OCI-LY1 (cell line): ENCODE results near the gene ADA.
"Not testable (repeated sequence)": the region's sequence is repeated elsewhere in the genome, so short reads cannot be mapped to it uniquely, and the experiment has no call there.

Experiments used
- H2AFZ ChIP-seq: fragments of 200-600 bp; sonication (generic), shearing (Covaris generic); 2 replicates; pipeline ENCODE4 v1.6.0; 2014; ENCODE audit warnings: antibody characterized with exemption, mild to moderate bottlenecking, low read length
- H3F3A ChIP-seq: fragments of 200-600 bp; sonication (generic), shearing (Covaris generic); 2 replicates; pipeline ENCODE4 v1.6.0; 2014; ENCODE audit warnings: mild to moderate bottlenecking, antibody characterized with exemption, low read length, moderate library complexity; ENCODE audit not compliant: insufficient read depth
- H3K27ac ChIP-seq: fragments of 200-600 bp; sonication (generic); 2 replicates; pipeline ENCODE4 v1.5.1; 2014; ENCODE audit warnings: low read length, mixed run types, mild to moderate bottlenecking, low read depth; ENCODE audit not compliant: poor library complexity, severe bottlenecking
- H3K27me3 ChIP-seq: fragments of 200-600 bp; sonication (generic); 2 replicates; pipeline ENCODE4 v1.6.0; 2014; ENCODE audit warnings: antibody characterized with exemption, mild to moderate bottlenecking, low read length, moderate library complexity; ENCODE audit not compliant: insufficient read depth
- H3K36me3 ChIP-seq: fragments of 200-600 bp; sonication (generic); 2 replicates; pipeline ENCODE4 v1.6.1; 2014; ENCODE audit warnings: mild to moderate bottlenecking, antibody characterized with exemption, low read length, moderate library complexity, mixed read lengths; ENCODE audit not compliant: insufficient read depth
- H3K4me1 ChIP-seq: fragments of 200-600 bp; sonication (generic); 2 replicates; pipeline ENCODE4 v1.5.1; 2014; ENCODE audit warnings: mild to moderate bottlenecking, low read length, moderate library complexity; ENCODE audit not compliant: insufficient read depth, severe bottlenecking
- H3K4me2 ChIP-seq: fragments of 200-600 bp; sonication (generic), shearing (Covaris generic); 2 replicates; pipeline ENCODE4 v1.6.1; 2014; ENCODE audit warnings: low read length
- H3K4me3 ChIP-seq: fragments of 200-600 bp; sonication (generic); 2 replicates; pipeline ENCODE4 v1.5.1; 2014; ENCODE audit warnings: low read length, low read depth, mild to moderate bottlenecking, mixed read lengths; ENCODE audit not compliant: poor library complexity, severe bottlenecking
- H3K79me2 ChIP-seq: fragments of 200-600 bp; shearing (Covaris generic); 2 replicates; pipeline ENCODE4 v1.6.1; 2016; ENCODE audit warnings: mixed run types, low read length, mixed read lengths; ENCODE audit not compliant: insufficient read depth
- H3K9ac ChIP-seq: fragments of 200-600 bp; sonication (generic), shearing (Covaris generic); 2 replicates; pipeline ENCODE4 v1.6.1; 2014; ENCODE audit warnings: mild to moderate bottlenecking, low read length, mixed read lengths
- H3K9me2 ChIP-seq: fragments of 200-600 bp; sonication (generic), shearing (Covaris generic); 2 replicates; pipeline ENCODE4 v1.6.1; 2014; ENCODE audit warnings: low read depth, mild to moderate bottlenecking, low read length, mixed read lengths
- H3K9me3 ChIP-seq: fragments of 200-600 bp; shearing (Covaris generic); 2 replicates; pipeline ENCODE4 v1.6.1; 2014; ENCODE audit warnings: low read length, mixed read lengths
- H4K20me1 ChIP-seq: fragments of 200-600 bp; sonication (generic), shearing (Covaris generic); 2 replicates; pipeline ENCODE4 v1.6.0; 2016; ENCODE audit warnings: mild to moderate bottlenecking, low read length; ENCODE audit not compliant: insufficient read depth
- CTCF ChIP-seq: fragments of 200-600 bp; sonication (generic), shearing (Covaris generic); IDR thresholded peaks from 2 replicates; pipeline ENCODE4 v1.5.1; 2017; ENCODE audit warnings: mild to moderate bottlenecking, antibody characterized with exemption, low read length, moderate library complexity, mixed read lengths
- EZH2 ChIP-seq: fragments of 200-600 bp; sonication (generic), shearing (Covaris generic); IDR thresholded peaks from 2 replicates; pipeline ENCODE4 v1.8.0; 2017; ENCODE audit warnings: borderline replicate concordance, mixed run types, mild to moderate bottlenecking, antibody characterized with exemption, low read length, moderate library complexity, mixed read lengths

The ADA gene

GRCh38 chr20:44678242-44678641 lies 26.7 kb upstream of the ADA start:
- Histone ChIP-seq H3K4me2 (no peak overlapping the region), H3K9me3 (no peaks in the 10 kb centered on the region), H3K9me2 (no peaks in the 10 kb centered on the region), H3F3A (no peaks in the 10 kb centered on the region), H3K9ac (no peak overlapping the region), H3K4me3 (no peak overlapping the region), H3K4me1 (no peaks in the 10 kb centered on the region), H2AFZ (no peak overlapping the region), H3K36me3 (no peaks in the 10 kb centered on the region), H3K27me3 (no peaks in the 10 kb centered on the region), H4K20me1 (no peaks in the 10 kb centered on the region), H3K79me2 (no peaks in the 10 kb centered on the region), H3K27ac (no peak overlapping the region)
- no peak for TF ChIP-seq EZH2
- TF ChIP-seq CTCF: no peak

- not testable (repeated sequence) for H3K9me3 ChIP-seq, H3K9me2 ChIP-seq, H3F3A ChIP-seq, H3K79me2 ChIP-seq, H3K27ac ChIP-seq, H3K27me3 ChIP-seq, H2AFZ ChIP-seq, H4K20me1 ChIP-seq, H3K9ac ChIP-seq, H3K4me3 ChIP-seq, H3K36me3 ChIP-seq
- peaks cover 13% of the 10 kb centered on the region for H3K4me1 ChIP-seq
- H3K4me2 ChIP-seq: peak overlapping the region; percentile 30; the same call in 1 of the 2 replicates
Measured at GRCh38 chr20:44672318-44672902, 20.9 kb upstream of the ADA start.

- not testable (repeated sequence) for H3K9ac ChIP-seq
- H3K4me2 ChIP-seq: peak overlapping the region; percentile 47; the same call in 1 of the 2 replicates
Measured at GRCh38 chr20:44671541-44671940, 20.0 kb upstream of the ADA start.

GRCh38 chr20:44670851-44671250 lies 19.4 kb upstream of the ADA start:
- not testable (repeated sequence) for H3K4me2 ChIP-seq, H3K36me3 ChIP-seq, H3F3A ChIP-seq, H3K9me3 ChIP-seq, H3K4me3 ChIP-seq, H3K27me3 ChIP-seq, H3K9me2 ChIP-seq, H4K20me1 ChIP-seq, H3K9ac ChIP-seq, H2AFZ ChIP-seq, H3K27ac ChIP-seq, H3K79me2 ChIP-seq
- H3K4me1 ChIP-seq: peaks cover 13% of the 10 kb centered on the region

More at GRCh38 chr20:44671541-44671940, 20.0 kb upstream of the ADA start:
- H4K20me1 ChIP-seq, H3K9me2 ChIP-seq, H3K27me3 ChIP-seq, H3K27ac ChIP-seq, H3K79me2 ChIP-seq, H3K4me3 ChIP-seq, H2AFZ ChIP-seq, H3K36me3 ChIP-seq, H3K9me3 ChIP-seq, H3F3A ChIP-seq: not testable (repeated sequence)
- peaks cover 13% of the 10 kb centered on the region for H3K4me1 ChIP-seq

GRCh38 chr20:44666066-44666465 lies 14.6 kb upstream of the ADA start:
- Histone ChIP-seq H3K9me3 (no peaks in the 10 kb centered on the region), H3K9ac (no peak overlapping the region), H4K20me1 (no peaks in the 10 kb centered on the region), H3K4me2 (no peak overlapping the region), H2AFZ (no peak overlapping the region), H3K27ac (no peak overlapping the region), H3F3A (no peaks in the 10 kb centered on the region), H3K4me3 (no peak overlapping the region), H3K27me3 (no peaks in the 10 kb centered on the region), H3K4me1 (peaks cover 5% of the 10 kb centered on the region), H3K9me2 (no peaks in the 10 kb centered on the region), H3K36me3 (no peaks in the 10 kb centered on the region), H3K79me2 (no peaks in the 10 kb centered on the region)
- no peak for TF ChIP-seq EZH2
- no peak for TF ChIP-seq CTCF
